ENCODE data around the gene ZNF664. TPM values are rescaled to one million over a fixed set of nuclear protein-coding genes. Genes with fewer than 3 reads are reported as not detected.

Gene ZNF664
- total RNA-seq, 1 experiment from 2014 or later, result 87.6 TPM

DNA sequence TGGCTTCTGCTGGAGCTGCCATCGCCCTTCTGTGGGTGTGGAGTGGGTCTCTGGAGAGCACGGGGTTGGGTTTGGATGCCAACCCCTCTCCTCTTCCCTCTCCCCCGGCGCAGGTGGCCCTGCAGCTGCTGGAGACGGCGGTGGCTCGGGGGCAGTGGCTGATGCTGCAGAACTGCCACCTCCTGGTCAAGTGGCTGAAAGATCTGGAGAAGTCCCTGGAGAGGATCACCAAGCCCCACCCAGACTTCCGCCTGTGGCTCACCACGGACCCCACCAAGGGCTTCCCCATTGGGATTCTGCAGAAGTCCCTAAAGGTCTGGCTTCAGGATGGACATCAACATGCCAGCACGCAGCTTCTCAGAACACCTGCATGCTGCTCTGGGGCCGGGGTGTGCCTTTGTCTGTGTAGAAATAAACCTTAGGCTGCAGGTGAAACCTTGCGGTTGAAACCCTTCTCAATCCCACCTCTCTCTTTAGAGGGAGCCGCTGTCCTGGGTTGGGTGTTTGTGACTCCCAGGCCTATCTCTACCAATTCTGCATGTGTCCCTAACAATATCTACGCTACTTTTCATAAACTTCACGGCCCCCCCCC, 44.6 kb upstream of the ZNF664 start:
- Histone ChIP-seq H3K27ac (no peak overlapping the region), H3K9me2 (ENCODE audit: insufficient read depth) (no peaks in the 10 kb centered on the region), H3K4me2 (no peak overlapping the region), H3F3A (ENCODE audit: insufficient read depth, low read depth) (no peaks in the 10 kb centered on the region), H3K4me1 (replicated peaks; ENCODE audit: insufficient read depth) (no peaks in the 10 kb centered on the region), H4K20me1 (ENCODE audit: insufficient read depth) (no peaks in the 10 kb centered on the region), H2AFZ (no peak overlapping the region), H3K4me3 (no peak overlapping the region), H3K36me3 (ENCODE audit: low read depth) (no peaks in the 10 kb centered on the region), H3K27me3 (ENCODE audit: insufficient read depth, low read depth) (peaks cover 88% of the 10 kb centered on the region), H3K79me2 (ENCODE audit: low read depth) (no peaks in the 10 kb centered on the region), H3K9me3 (ENCODE audit: insufficient read depth, low read depth) (no peaks in the 10 kb centered on the region)
- intact Hi-C loops (cut with micrococcal nuclease; ENCODE audit: unreplicated experiment), result no loop called here
- no peak for DNase-seq
- BruUV-seq (replicated peaks), result no TSS peak
- TF ChIP-seq EZH2 (IDR thresholded peaks at IDR 0.05; ENCODE audit: low read depth), result no peak
- TF ChIP-seq CTCF (conservative IDR thresholded peaks at IDR 0.05), result no peak
- POLR2A ChIA-PET (ENCODE audit: unreplicated experiment), result no interaction called here
- CTCF ChIA-PET, result no interaction called here

DNA sequence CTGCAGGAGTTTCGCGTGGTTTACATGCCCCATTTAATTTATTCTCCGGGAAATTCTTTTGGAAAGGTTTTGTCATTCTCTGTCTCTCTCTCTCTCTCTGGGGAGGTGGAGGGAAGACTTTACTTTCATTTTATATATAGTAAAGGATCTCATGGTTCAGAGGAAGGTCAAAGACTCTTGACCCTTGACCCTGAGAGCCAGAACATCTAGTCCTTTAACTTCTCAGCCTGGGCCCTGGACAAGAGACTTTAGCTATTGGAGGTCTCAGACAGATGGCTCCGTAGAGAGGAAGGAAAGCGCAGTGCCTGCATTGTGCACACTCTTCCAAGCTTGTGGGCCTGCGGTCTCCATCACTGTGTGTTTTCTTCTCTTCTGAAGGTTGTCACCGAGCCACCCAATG, 44.1 kb upstream of the ZNF664 start:
- Histone ChIP-seq H3K27me3 (ENCODE audit: insufficient read depth, low read depth) (peaks cover 88% of the 10 kb centered on the region), H3F3A (ENCODE audit: insufficient read depth, low read depth) (no peaks in the 10 kb centered on the region), H3K27ac (no peak overlapping the region), H3K79me2 (ENCODE audit: low read depth) (no peaks in the 10 kb centered on the region), H3K4me3 (no peak overlapping the region), H3K4me2 (no peak overlapping the region), H3K36me3 (ENCODE audit: low read depth) (no peaks in the 10 kb centered on the region), H3K9me3 (ENCODE audit: insufficient read depth, low read depth) (no peaks in the 10 kb centered on the region), H4K20me1 (ENCODE audit: insufficient read depth) (no peaks in the 10 kb centered on the region), H3K9me2 (ENCODE audit: insufficient read depth) (no peaks in the 10 kb centered on the region), H2AFZ (no peak overlapping the region), H3K4me1 (replicated peaks; ENCODE audit: insufficient read depth) (no peaks in the 10 kb centered on the region)
- BruUV-seq (replicated peaks), result no TSS peak
- CTCF ChIA-PET, result no interaction called here
- no peak for DNase-seq
- intact Hi-C loops (cut with micrococcal nuclease; ENCODE audit: unreplicated experiment), result no loop called here
- POLR2A ChIA-PET (ENCODE audit: unreplicated experiment), result no interaction called here
- TF ChIP-seq CTCF (conservative IDR thresholded peaks at IDR 0.05), result no peak
- TF ChIP-seq EZH2 (IDR thresholded peaks at IDR 0.05; ENCODE audit: low read depth), result no peak

GRCh38 chr12:123929946-123930583, 43.0 kb upstream of the ZNF664 start:
- Histone ChIP-seq H3K36me3 (ENCODE audit: low read depth) (no peaks in the 10 kb centered on the region), H3K27ac (no peak overlapping the region), H2AFZ (no peak overlapping the region), H3K9me3 (ENCODE audit: insufficient read depth, low read depth) (no peaks in the 10 kb centered on the region), H3K4me1 (replicated peaks; ENCODE audit: insufficient read depth) (no peaks in the 10 kb centered on the region), H3K9me2 (ENCODE audit: insufficient read depth) (no peaks in the 10 kb centered on the region), H3K4me3 (no peak overlapping the region), H3K79me2 (ENCODE audit: low read depth) (no peaks in the 10 kb centered on the region), H3K4me2 (no peak overlapping the region), H3K27me3 (ENCODE audit: insufficient read depth, low read depth) (peaks cover 85% of the 10 kb centered on the region), H4K20me1 (ENCODE audit: insufficient read depth) (no peaks in the 10 kb centered on the region), H3F3A (ENCODE audit: insufficient read depth, low read depth) (no peaks in the 10 kb centered on the region)
- intact Hi-C loops (cut with micrococcal nuclease; ENCODE audit: unreplicated experiment), result no loop called here
- DNase-seq, result no peak
- no peak for TF ChIP-seq CTCF (conservative IDR thresholded peaks at IDR 0.05)
- no peak for TF ChIP-seq EZH2 (IDR thresholded peaks at IDR 0.05; ENCODE audit: low read depth)
- POLR2A ChIA-PET (ENCODE audit: unreplicated experiment), result no interaction called here
- no TSS peak for BruUV-seq (replicated peaks)
- CTCF ChIA-PET, result no interaction called here
